HG02678 (cell line): ENCODE results near the gene KNOP1.
"Not testable (repeated sequence)": the region's sequence is repeated elsewhere in the genome, so short reads cannot be mapped to it uniquely, and the experiment has no call there.

Experiments
- ATAC-seq: cut with Tn5 transposase; IDR thresholded peaks from one replicate; pipeline ENCODE4 v1.9.1; 2021; ENCODE audit warnings: mild to moderate bottlenecking, moderate library complexity; ENCODE audit not compliant: unreplicated experiment

Gene KNOP1

GRCh38 chr16:19688396-19689024, 29.5 kb downstream of the KNOP1 start:
- no peak for ATAC-seq

- no peak for ATAC-seq
Observed at GRCh38 chr16:19687279-19687678, 30.7 kb downstream of the KNOP1 start.

GRCh38 chr16:19685176-19685575, 32.9 kb downstream of the KNOP1 start:
- ATAC-seq: no peak

GRCh38 chr16:19683453-19684236, 34.4 kb downstream of the KNOP1 start:
- ATAC-seq: no peak

GRCh38 chr16:19681637-19682036, 36.4 kb downstream of the KNOP1 start:
- ATAC-seq: no peak

- no peak for ATAC-seq
Observed at GRCh38 chr16:19680881-19681340, 37.1 kb downstream of the KNOP1 start.

GRCh38 chr16:19679281-19679680, 38.7 kb downstream of the KNOP1 start:
- ATAC-seq: not testable (repeated sequence)

GRCh38 chr16:19678804-19679203, 39.2 kb downstream of the KNOP1 start:
- ATAC-seq: no peak

GRCh38 chr16:19677402-19677801, 40.6 kb downstream of the KNOP1 start:
- no peak for ATAC-seq

GRCh38 chr16:19674485-19674884, 43.5 kb downstream of the KNOP1 start:
- ATAC-seq: no peak

GRCh38 chr16:19672378-19672777, 45.6 kb downstream of the KNOP1 start:
- ATAC-seq: no peak

- no peak for ATAC-seq
Observed at GRCh38 chr16:19666477-19666876, 51.5 kb downstream of the KNOP1 start.

- ATAC-seq: not testable (repeated sequence)
Observed at GRCh38 chr16:19665313-19665712, 52.7 kb downstream of the KNOP1 start.

- no peak for ATAC-seq
Observed at GRCh38 chr16:19664166-19664565, 53.9 kb downstream of the KNOP1 start.

GRCh38 chr16:19662351-19662750, 55.7 kb downstream of the KNOP1 start:
- no peak for ATAC-seq

GRCh38 chr16:19660432-19660831, 57.6 kb downstream of the KNOP1 start:
- ATAC-seq: no peak

GRCh38 chr16:19659554-19659953, 58.5 kb downstream of the KNOP1 start:
- no peak for ATAC-seq

GRCh38 chr16:19657831-19658230, 60.2 kb downstream of the KNOP1 start:
- ATAC-seq: no peak

- ATAC-seq: no peak
Observed at GRCh38 chr16:19655242-19655777, 62.7 kb downstream of the KNOP1 start.

- no peak for ATAC-seq
Observed at GRCh38 chr16:19654147-19654546, 63.9 kb downstream of the KNOP1 start.
